DOHH2 (cell line): ENCODE measurements around the gene LNX1.
A peak's percentile ranks its signal among the peaks of the same experiment; 100 is the strongest.

Experiments used
- H3F3A ChIP-seq: fragments of 200-600 bp; sonication (generic), shearing (Covaris generic); 2 replicates; pipeline ENCODE4 v1.6.0; 2016; ENCODE audit warnings: antibody characterized with exemption, mild to moderate bottlenecking; ENCODE audit not compliant: control insufficient read depth, insufficient read depth
- H3K27ac ChIP-seq: fragments of 200-600 bp; sonication (generic); 2 replicates; pipeline ENCODE4 v1.5.1; 2014; ENCODE audit warnings: low read depth, mild to moderate bottlenecking, low read length, moderate library complexity
- H3K27me3 ChIP-seq: fragments of 200-600 bp; sonication (generic); 2 replicates; pipeline ENCODE4 v1.6.1; 2014; ENCODE audit warnings: mild to moderate bottlenecking, low read length, mixed read lengths; ENCODE audit not compliant: control insufficient read depth
- H3K36me3 ChIP-seq: fragments of 200-600 bp; sonication (generic); 2 replicates; pipeline ENCODE4 v1.6.1; 2014; ENCODE audit warnings: mild to moderate bottlenecking, low read length, moderate library complexity, mixed read lengths; ENCODE audit not compliant: control insufficient read depth
- H3K4me1 ChIP-seq: fragments of 200-600 bp; sonication (generic); 2 replicates; pipeline ENCODE4 v1.6.1; 2014; ENCODE audit warnings: mild to moderate bottlenecking, low read length, mixed read lengths; ENCODE audit not compliant: control insufficient read depth
- H3K4me2 ChIP-seq: fragments of 200-600 bp; sonication (generic); 2 replicates; pipeline ENCODE4 v1.6.0; 2014; ENCODE audit warnings: mild to moderate bottlenecking, low read length, moderate library complexity
- H3K4me3 ChIP-seq: fragments of 200-600 bp; sonication (generic); 2 replicates; pipeline ENCODE4 v1.5.1; 2014; ENCODE audit warnings: mild to moderate bottlenecking, low read length, mixed read lengths
- H3K79me2 ChIP-seq: fragments of 200-600 bp; sonication (generic); 2 replicates; pipeline ENCODE4 v1.6.1; 2014; ENCODE audit warnings: mild to moderate bottlenecking, low read length, mixed read lengths; ENCODE audit not compliant: control insufficient read depth
- H3K9me2 ChIP-seq: fragments of 200-600 bp; sonication (generic); replicated peaks from 2 replicates; pipeline ENCODE4 v1.6.1; 2014; ENCODE audit warnings: mild to moderate bottlenecking, low read length, mixed read lengths; ENCODE audit not compliant: control insufficient read depth
- H3K9me3 ChIP-seq: fragments of 200-600 bp; sonication (generic); 2 replicates; pipeline ENCODE4 v1.6.1; 2014; ENCODE audit warnings: antibody characterized with exemption, low read length, mixed read lengths; ENCODE audit not compliant: control insufficient read depth, insufficient read depth
- H4K20me1 ChIP-seq: fragments of 200-600 bp; sonication (generic); 2 replicates; pipeline ENCODE4 v1.6.0; 2014; ENCODE audit warnings: low read depth, mild to moderate bottlenecking, antibody characterized with exemption, low read length, moderate library complexity; ENCODE audit not compliant: control insufficient read depth, insufficient read depth
- EZH2phosphoT487 ChIP-seq: fragments of 200-600 bp; sonication (generic); IDR thresholded peaks from 2 replicates; pipeline ENCODE4 v1.6.1; 2017; ENCODE audit warnings: borderline replicate concordance, mild to moderate bottlenecking, antibody characterized with exemption, low read length, moderate library complexity, mixed read lengths
- TF ChIP-seq, protein P1 (sequence below): fragments of 200-600 bp; sonication (generic); IDR thresholded peaks from one replicate; pipeline ENCODE4 v1.5.1; 2014; ENCODE audit warnings: antibody characterized with exemption, mild to moderate bottlenecking, low read depth, low read length; ENCODE audit not compliant: poor library complexity, severe bottlenecking

Gene LNX1

DNA sequence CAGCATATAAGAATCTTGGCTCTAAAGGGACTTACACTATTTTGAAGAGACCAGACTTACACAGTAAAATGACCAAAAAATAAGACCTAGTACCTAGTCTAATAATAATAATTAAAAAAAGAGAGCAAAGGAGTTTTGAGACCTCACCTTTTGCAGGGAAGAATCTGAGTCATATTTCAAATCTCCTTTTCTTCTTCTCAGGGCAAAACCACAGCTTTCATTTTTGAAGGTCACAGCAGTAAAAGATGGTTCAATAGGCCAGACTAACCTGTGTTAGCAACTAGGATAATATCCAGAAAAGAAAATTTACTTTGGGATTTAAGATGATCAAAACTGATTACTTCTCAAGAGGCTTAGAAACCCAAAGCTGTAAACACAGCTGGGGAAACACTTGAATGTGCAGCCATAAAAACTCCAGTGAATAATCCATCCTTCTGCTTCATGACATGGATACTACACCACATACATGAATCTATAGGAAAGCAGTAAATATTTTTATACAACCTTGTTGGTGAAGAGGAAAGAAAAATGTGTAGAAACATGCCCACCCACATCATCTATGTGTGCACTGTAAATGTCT is 25.9 kb upstream of the LNX1 start:
- no peaks in the 10 kb centered on the region for H3F3A ChIP-seq
- no peaks in the 10 kb centered on the region for H4K20me1 ChIP-seq
- no peak overlapping the region for H3K4me2 ChIP-seq
- H3K79me2 ChIP-seq: no peaks in the 10 kb centered on the region
- H3K36me3 ChIP-seq: no peaks in the 10 kb centered on the region
- no peak overlapping the region for H3K27ac ChIP-seq
- H3K27me3 ChIP-seq: no peaks in the 10 kb centered on the region
- H3K9me2 ChIP-seq: no peaks in the 10 kb centered on the region
- TF ChIP-seq EZH2phosphoT487: no peak
- TF ChIP-seq, protein P1, sequence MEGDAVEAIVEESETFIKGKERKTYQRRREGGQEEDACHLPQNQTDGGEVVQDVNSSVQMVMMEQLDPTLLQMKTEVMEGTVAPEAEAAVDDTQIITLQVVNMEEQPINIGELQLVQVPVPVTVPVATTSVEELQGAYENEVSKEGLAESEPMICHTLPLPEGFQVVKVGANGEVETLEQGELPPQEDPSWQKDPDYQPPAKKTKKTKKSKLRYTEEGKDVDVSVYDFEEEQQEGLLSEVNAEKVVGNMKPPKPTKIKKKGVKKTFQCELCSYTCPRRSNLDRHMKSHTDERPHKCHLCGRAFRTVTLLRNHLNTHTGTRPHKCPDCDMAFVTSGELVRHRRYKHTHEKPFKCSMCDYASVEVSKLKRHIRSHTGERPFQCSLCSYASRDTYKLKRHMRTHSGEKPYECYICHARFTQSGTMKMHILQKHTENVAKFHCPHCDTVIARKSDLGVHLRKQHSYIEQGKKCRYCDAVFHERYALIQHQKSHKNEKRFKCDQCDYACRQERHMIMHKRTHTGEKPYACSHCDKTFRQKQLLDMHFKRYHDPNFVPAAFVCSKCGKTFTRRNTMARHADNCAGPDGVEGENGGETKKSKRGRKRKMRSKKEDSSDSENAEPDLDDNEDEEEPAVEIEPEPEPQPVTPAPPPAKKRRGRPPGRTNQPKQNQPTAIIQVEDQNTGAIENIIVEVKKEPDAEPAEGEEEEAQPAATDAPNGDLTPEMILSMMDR: no peak
- no peak overlapping the region for H3K4me3 ChIP-seq
- H3K4me1 ChIP-seq: no peaks in the 10 kb centered on the region
- no peaks in the 10 kb centered on the region for H3K9me3 ChIP-seq

DNA sequence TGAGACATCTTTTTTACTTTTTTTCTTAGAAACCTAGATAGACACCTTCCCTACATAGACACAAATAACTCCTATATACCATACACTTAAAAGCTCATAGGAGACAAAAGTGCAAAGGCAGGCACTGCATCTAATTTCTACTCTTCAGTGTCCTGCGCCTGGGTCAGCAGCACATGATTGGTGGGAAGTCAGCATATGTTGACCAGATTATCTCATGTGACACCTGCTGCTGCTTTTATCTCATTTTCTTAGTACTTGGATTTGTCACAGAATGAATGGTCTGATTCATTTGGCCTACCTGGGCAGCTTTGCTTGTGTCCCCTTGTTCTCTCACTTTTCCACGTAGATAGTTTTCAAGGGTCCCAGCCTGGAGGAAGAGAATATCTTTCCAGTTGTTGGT is 24.9 kb upstream of the LNX1 start:
- Histone ChIP-seq H4K20me1 (no peaks in the 10 kb centered on the region), H3K36me3 (no peaks in the 10 kb centered on the region), H3F3A (no peaks in the 10 kb centered on the region), H3K27ac (no peak overlapping the region), H3K79me2 (no peaks in the 10 kb centered on the region), H3K4me1 (no peaks in the 10 kb centered on the region), H3K4me2 (no peak overlapping the region), H3K9me2 (no peaks in the 10 kb centered on the region), H3K27me3 (no peaks in the 10 kb centered on the region), H3K9me3 (no peaks in the 10 kb centered on the region), H3K4me3 (no peak overlapping the region)
- TF ChIP-seq EZH2phosphoT487: no peak
- TF ChIP-seq, protein P1: no peak

DNA sequence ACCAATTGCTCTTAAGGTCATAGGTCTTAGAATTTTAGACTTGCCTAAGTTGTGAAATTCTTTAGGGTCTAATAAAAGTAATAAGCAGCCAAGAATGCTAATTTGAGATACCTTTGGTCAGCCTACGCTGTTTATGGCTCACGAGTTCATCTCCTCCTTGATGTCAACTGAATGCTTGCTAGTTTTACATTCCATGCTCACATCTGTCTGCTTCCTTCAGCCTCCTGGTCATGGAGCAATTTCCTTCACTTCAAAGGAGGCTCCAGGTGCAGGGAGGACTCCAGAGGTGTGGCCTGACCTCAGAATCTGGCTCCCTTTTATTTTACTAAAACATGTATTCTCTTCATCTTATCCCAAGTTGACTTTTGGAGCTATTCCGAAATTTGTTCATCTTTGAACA is 23.3 kb upstream of the LNX1 start:
- no peak overlapping the region for H3K27ac ChIP-seq
- TF ChIP-seq, protein P1: peak; percentile 13
- TF ChIP-seq EZH2phosphoT487: no peak
- no peaks in the 10 kb centered on the region for H3F3A ChIP-seq

More for the DNA sequence above, 23.3 kb upstream of the LNX1 start:
- H3K4me1 ChIP-seq: no peaks in the 10 kb centered on the region
- H3K9me2 ChIP-seq: no peaks in the 10 kb centered on the region
- H3K79me2 ChIP-seq: no peaks in the 10 kb centered on the region
- no peaks in the 10 kb centered on the region for H4K20me1 ChIP-seq
- H3K36me3 ChIP-seq: no peaks in the 10 kb centered on the region
- no peaks in the 10 kb centered on the region for H3K9me3 ChIP-seq
- no peak overlapping the region for H3K4me2 ChIP-seq
- H3K4me3 ChIP-seq: no peak overlapping the region
- H3K27me3 ChIP-seq: no peaks in the 10 kb centered on the region
